Hypothalamus (tissue), 51 donors: ENCODE results near the gene TNS3.

Experiments used
- DNase-seq, 51 donors: peaks; one replicate each; lab custom pipeline; 2025; lab: John Stamatoyannopoulos, UW

The TNS3 gene

DNA sequence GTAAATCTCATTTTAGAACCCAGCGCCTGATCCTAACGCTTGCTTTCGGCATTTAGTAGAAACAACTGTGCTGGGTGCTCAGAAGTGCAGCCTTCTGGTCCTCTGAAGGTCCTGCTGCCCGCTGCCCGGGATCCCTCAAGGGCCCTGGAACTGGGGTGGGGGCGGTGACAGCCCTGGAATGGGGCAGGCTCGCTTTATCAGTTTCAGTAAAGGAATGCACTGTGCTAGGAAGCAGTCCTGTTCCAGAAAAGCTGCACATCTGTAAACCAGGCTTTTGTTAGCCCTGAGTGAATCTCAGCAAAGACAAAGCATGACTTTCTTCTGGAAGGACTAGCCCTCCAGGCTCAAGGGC lies 254.6 kb downstream of the TNS3 start:
- peak in 3 of 51 donors; percentile 34 to 61 (median 47) for DNase-seq

DNA sequence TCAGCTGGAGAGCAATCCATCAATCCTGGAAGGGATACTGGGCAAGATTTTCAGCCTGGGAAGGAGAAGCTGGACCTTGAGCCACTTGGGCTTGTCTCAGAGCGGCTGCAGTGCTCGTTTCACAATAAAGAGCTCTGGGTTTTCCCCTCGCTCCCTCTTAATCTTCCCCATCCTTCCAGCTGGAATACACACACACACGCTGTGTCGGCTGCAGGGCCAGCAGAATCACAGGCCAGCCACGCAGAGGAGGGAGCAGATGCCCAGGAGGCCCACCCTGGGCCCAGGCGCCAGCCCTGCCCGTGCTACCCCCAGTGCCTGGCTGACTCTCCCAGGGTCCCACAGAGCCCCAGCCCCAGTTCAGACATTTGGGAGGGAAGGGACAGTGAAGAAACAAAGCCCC lies 255.1 kb downstream of the TNS3 start:
- DNase-seq: peak in 8 of 51 donors; percentile 19 to 69 (median 34)

DNA sequence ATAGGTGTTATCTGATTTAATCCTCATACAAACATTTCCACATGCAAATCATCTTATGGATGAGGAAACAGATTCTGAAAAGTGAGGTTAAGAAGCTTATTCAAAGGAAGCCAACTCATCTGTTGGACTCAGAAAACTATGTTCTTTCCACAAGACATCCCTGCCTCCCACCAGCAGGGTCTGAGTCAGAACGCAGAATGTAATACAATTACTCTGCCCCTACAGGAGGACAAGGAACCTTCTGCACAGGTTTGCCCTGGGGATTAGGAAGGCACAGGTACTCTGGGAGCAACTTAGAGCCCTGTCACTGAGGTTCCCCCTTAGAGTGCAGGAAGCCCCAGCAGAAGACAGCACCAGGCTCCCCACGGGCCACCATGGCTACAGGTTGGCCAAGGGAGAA lies 255.7 kb downstream of the TNS3 start:
- no peak for DNase-seq

DNA sequence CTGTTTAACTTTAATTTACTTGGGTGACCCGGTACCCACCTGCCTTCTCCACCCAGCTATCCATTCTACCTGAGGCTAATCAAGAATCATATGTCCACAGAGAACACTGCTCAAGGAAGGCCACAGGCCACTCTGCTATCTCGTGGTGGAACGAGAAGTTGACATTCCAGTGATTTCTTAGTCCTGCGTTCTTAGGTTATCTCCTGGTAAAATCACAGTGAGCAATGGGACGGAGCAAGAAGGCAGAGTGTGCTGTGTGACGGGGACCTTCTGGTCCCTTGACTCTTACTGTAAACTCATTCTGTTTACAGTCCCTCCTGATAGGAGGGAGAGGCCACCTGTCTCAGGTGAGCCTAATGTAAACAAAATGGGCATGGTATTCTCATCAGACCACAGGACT lies 256.6 kb downstream of the TNS3 start:
- no peak for DNase-seq

DNA sequence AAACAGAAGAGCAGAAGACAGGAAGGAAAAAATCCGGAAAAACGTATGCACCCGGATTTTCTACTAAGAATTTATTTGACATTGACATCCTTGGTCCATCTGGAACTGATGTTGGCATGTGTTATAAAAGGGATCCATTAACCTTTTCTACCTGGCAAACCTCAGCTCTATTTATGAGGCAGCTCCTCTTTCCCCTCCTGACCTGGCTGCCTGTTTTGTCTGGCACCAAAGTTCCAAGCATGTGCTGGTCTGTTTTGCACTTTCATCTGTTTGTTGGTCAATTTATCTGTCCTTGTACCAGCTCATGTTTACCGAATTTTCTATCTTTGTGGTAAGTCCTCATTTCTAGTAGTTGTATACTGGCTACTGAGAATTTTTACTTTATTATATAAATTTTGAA lies 258.0 kb downstream of the TNS3 start:
- DNase-seq: no peak

DNA sequence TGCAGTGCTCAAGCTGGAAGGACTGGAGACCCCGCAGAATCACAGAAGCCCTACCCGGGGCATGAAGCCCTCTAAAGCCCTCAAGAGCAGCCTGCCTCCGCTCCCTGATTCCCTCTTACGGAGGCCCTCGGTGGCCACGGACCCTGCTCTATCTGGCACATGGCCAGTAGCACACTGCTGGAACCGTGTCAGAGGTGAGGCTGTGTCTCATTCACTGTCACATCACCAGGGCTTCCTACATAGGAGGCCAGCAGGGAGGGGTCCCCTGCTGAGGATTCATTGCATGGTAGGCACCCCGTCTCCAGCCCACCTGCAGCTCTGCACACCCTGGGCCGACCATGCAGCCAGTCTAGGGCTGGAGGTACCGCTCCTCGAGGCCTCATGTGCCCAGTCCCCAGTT lies 259.2 kb downstream of the TNS3 start:
- DNase-seq: no peak

DNA sequence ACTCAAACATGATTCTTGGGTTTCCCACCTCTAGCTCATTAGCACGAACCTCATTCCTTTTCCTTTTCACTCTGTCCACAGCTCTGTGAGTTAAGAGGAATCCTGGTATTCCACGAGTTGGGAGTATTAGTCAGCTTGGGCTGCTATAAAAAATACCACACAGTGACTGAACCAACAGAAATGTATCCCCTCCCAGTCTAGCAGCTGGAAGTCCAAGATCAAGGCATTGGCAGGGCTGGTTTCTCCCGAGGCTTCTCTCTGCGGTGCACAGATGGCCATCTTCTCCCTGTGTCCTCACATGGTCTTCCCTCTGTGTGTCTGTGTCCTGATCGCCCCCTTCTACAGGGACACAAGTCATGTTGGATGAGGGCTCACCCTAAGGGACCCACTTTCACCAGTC lies 261.6 kb downstream of the TNS3 start:
- no peak for DNase-seq

DNA sequence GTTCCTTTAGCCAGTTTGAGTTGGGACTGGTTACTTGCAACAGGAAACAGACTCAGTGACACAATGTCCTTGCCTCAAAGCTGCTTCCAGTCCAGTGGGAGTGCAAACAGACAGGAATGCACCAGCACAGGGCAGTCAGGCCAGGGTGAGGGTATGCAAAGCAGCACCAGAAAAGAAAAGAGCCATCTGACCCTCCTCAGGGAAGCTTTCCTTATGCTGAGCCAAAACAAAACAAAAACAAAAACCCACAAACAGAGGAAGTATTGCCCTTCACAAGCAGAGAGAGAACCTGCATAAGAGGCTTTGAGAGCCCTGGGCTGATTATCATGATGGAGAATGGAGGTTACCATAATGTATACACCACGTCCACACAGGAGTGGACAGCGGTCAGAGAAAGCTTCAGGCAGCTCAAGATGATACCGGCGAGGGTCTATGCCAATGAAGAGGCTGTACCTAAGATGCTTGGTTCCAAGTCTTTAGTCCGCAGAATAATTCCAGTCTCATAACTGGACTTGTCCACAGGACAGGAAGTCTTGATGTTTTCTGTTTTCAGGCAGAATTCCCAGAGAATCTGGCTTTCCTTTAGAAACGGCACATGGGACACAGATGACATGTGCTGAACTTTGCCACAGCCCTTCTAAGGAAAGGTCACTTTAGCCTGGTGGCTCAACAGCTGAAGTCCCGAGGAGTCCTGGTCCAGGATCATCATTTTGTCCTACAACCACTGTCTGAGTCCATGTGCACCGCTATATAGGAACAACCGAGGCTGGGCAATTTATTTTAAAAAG lies 263.3 kb downstream of the TNS3 start:
- no peak for DNase-seq

DNA sequence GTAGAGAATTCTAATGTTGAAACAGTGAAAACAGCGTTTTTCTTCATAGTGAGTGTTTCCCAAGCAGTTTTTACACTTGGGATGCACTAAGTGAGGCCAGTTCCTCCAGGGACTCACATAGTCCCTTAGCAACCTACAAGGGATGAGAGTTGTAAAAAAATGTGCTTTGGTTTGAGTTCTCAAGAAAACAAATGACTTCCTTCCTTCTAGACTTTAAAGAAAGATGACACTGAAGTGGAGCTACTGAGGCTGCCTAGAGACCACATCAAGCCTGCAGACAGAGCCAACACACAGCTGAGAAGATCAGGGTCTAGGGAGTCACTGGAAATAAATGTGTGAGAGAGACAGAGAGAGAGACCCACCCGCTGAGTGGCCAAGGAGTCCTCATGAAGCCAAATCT lies 264.4 kb downstream of the TNS3 start:
- DNase-seq: no peak

DNA sequence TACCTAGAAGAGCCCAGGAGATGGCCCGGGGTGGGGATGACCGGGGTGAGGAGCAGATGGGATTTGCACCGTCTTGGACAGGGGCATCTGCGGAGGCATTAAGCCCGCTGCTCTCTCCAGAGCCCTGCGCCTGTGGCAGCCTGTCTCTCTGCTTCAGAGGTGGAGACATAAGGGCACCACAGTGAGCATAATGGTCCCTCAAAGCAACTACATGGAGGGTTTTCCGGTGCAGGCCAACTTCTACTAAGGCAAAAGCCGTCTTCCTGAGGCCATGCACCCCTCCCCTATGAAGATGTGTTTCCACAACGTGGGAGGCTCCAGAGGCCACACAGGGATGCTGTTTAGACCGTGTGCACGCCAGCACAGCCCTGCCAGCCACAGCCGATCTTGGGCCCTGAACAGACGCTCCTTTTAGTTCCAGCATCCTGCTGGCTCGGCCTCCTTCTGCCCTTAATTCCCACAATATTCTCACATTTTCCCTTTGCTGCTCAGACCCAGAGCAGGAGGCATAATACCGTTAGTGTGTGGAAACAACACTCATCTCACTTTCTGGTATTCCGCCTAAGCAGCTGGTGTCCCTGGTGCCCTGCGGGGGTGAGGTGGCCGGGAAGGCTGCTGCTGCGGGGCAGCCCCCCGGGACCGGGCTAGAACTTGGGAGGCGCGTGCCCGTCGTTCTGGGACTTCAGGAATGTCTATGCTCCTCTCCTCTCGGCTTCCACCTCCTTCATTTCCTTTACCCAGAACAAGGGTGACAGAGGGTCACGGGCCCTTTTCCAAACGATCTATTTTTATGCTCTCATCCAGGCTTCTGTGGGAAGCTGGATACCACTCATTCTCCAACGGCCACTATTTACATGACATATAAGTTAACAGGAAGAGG lies 266.9 kb downstream of the TNS3 start:
- DNase-seq: peak in 25 of 51 donors; percentile 25 to 71 (median 49)

DNA sequence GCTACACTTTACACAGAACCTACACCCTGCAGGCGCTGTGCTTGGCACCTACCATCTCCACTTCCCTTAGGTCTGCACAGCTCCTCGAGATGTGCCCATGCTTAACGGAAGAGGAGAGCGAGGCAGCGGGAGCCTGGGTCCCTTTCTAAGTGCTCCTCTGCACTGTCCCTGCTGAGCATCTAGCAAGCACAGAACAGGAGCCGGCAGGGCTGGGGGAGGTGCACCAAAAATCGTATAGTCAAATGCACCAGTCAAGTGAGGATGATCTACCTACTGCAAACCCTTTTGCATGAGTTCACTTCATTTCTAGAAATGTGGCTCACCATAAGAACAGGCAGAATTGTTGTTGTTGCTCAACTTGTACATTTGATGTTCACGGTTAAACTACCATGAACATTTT lies 267.7 kb downstream of the TNS3 start:
- DNase-seq: no peak

DNA sequence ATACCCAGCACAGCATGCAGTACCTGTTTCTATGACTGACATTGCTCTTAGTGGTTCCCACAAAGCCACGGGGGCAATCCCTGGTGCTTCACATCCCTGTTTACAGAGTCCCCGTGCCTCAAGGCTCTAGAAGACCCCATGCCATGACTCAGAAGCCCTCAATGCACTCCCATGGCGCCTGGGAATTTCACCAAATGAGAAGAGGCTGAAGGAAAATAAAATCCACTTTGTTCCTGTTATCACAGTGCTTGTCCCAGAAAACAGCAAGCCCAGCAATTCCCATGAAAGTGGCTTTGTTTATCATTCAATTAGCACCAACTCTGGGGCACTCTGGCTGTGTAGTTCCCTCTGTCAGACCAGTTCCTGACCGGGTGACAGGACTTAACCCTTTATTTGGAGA lies 268.3 kb downstream of the TNS3 start:
- DNase-seq: peak in 3 of 51 donors; percentile 15 to 24 (median 20)

DNA sequence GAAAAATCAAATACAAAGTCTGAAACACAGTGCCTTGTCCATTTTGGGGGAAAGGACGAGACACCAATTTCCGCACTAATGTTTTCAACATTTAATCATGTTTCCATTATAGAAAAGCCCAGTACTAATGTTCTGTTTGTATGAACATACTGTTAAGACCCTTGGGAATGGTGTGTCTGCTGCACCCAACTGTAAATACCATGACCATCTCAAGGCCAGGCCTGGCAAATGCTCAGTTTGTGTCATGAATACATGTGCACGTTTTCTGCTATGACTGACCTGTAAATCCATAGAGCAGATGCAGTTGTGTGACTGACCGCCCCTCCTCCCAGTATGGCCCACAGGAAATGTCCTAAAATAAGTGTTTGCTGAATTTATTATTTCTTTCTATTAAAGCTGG lies 270.0 kb downstream of the TNS3 start:
- DNase-seq: no peak

DNA sequence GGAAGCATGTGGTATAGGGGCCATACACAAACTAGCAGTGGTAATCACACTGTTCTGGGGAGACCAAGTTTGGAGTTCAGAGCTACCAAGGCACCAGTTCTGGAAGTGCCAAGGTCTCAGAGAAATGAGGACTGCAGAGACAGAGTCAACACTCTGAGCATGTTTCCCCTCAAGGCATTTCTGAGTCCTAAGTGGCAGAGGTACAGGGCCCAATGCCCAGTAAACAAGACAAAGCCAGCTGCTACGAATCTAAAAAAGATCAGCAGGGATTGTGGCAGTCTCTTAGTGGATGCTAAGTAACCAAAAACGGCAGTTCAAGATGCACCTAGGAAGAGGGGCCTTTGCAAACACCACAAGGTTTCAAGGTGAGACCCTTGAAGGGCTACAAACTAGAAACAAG lies 271.9 kb downstream of the TNS3 start:
- DNase-seq: peak in 10 of 51 donors; percentile 21 to 52 (median 36)

DNA sequence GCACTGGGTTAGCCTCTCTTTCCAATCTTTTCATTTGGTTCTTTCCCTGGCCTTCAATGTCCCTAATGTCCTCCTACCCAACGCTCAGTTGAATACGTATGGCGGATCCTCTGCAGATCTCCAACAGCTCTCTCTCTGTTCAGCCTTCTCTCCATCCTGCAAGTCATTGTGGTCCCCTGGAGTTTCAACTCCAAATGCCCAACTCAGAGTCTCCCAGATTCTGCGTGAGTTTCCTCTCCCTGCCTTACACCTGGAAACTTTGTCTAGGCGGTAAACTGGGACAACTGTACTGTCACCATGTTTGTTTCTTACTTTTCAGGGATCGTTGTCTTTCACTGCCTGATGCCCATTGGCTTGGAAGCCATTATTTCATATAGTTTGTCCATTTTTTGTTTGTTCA lies 273.1 kb downstream of the TNS3 start:
- DNase-seq: no peak

DNA sequence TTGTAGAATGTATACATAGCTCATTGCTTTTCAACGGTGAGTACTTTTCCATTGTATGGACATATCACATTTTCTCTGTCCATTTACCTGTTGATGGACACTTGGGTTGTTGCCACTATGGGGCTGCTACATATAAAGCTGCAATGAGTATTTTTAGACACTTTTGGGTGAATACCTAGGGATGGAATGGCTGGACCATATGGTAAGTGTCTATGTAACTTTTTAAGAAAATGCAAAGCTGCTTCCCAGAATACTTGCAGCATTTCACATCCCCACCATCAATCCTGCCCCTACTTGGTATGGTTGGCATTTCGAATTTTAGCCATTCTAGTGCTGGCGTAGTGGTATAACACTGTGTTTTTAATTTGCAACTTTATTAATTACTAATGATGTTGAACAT lies 274.6 kb downstream of the TNS3 start:
- no peak for DNase-seq

DNA sequence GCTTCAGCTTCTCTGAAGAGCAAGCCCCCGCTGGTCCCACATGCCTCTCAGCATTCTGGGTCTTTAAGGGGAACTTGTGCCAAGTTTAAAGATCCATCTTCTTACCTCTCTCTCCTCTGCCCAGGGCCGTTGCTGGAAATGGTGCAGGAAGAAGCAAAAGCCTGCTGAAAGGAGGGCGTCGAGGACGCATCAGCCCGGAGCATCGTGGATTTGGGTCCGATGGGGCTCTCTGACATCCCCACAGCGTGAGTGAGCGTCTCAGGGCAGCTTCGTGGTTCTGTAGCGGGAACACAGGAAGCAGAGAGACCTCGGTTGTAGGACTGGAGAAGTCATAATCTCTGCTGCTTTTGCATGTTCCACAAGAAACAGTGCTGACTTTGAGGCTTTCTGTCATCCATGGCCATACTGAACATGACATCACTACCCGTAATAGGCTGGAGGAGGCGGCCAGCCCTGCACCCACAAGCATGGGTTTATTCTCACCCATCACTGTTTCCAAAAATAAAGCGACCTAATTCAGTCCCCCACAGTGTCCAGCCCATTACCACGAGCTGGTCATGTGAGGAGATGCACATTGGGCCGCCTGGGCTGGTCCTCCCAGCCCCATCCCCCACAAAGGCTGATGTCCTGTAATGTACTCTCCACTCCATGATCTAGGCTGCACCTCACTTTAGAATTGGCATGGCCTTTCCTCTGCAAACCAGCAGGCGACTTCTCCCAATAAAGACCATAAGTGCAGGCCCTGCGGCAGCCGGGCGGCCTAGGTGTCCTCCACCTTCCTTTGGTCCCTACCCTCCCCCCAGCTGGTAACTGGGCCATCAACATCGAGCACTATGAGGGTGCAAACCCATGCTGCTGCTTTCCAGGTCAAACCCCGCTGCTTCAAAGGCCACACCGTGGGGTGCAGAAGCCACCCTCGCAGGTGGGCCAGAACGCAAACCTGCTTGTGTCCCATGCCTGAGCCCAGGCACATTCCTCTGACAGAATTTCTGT lies 276.9 kb downstream of the TNS3 start:
- DNase-seq: no peak

DNA sequence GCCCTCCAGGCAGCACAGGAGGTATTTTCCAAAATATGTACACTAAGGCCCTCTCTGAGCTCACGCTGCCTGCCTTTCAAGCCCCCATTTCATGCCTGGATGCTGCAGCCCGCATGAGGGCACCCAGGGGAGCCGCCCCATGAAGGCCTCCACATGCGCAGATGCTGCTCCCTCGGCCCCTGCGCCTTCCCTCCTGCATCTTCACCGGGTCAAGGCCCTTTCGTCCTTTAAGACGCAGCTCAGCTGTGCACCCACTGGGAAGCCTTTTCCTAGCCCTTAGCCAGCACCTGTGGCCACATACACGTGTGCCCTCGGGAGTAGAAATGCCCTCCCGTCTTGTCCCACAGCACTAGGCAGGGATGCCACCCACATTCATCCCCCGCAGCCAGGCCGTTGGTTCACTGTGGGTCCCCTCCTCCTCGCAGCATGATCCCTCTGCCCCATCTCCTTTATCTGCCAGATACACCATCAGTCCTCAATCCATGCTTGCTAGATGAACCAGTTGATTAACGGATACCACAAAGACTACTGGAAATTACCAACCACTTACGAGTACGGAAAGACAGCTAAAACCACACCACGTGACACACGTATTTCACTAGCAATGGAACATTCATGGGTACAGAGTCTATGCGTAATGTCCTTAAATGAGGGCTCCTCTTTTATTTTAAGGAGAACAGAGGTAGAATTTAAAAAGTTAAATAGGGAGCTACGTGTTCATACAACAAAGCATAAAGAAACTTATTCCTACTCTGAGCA lies 278.0 kb downstream of the TNS3 start:
- no peak for DNase-seq

DNA sequence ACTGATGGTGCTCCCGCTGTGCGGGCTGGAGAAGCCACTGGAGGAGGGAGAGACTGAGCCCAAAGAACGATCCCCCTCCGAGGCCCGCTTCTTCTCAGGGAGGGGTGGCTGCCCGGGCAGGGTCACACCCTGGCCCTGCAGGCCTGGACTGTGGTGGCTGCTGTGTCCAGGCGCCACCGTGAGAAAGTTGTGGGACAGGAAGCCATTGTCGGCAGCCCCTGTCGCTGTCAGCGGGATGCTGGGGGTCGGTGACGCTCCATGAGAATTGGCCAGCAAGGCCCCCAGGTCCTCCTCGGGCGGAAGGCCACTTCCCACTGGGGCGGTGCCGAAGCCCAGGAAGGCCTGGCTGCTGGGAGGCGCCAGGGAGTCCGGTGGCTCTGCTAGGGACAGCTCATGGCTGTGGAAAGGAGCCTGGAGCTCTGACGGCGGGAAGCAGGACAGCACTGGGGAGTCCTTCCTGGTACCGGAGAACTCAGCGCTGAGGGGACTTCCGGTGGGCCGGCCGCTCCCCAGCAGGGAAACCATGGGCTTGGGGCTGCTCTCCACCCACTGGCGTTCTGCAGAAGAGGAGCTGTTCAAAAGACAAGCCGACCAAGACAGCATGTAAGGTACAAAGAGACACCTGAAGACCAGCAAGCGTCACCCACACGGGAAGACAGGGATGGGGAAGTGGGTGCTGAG lies 278.8 kb downstream of the TNS3 start:
- DNase-seq: peak in 1 of 51 donors; percentile 15
